ENCODE results near the gene PRELID3B. TPM values are rescaled to one million over a fixed set of nuclear protein-coding genes. Genes with fewer than 3 reads are reported as not detected.

PRELID3B gene
- total RNA-seq, 2 experiments from 2014 or later = 55.8 to 59.1 TPM

DNA sequence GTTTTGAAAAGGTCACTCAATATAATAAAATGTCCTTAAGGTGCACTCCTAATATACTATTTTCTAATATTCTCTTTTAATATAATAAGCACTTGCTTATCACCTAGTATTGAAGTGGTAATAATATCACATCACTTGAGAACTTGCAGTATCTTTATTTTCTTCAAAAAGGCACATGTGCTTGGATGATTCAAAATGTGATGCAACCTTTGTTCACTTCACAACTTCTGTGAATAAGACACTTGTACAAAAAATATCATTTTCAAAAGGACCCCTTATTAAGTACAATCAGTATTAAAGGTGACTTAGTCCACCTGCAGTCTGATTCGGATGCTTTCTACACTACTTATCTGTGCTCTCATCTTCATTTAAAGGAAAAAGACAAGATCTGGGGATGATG lies 3.4 kb downstream of the PRELID3B start:
- Histone ChIP-seq H3K27me3 (ENCODE audit: control insufficient read depth in 1 of 2, insufficient read depth in 2 of 2, low read length in 2 of 2) (no peaks in the 10 kb centered on the region), H3K36me3 (ENCODE audit: insufficient read depth, low read length) (peaks cover 41% of the 10 kb centered on the region), H3K9me3 (ENCODE audit: control insufficient read depth in 1 of 2, insufficient read depth in 1 of 2, low read length in 2 of 2) (no peaks in the 10 kb centered on the region), H3K4me1 (ENCODE audit: insufficient read depth, low read length) (peaks cover 37% of the 10 kb centered on the region), H3K4me3 (ENCODE audit: low read length) (no peak overlapping the region), H3K27ac (ENCODE audit: low read depth in 1 of 2, low read length in 2 of 2) (no peak overlapping the region)
- peaks cover 65% of the 10 kb centered on the region for H3K36me3 Mint-ChIP-seq (ENCODE audit: low read depth)
- CTCF ChIA-PET = no interaction called here
- no peak for ATAC-seq (ENCODE audit: poor library complexity)
- intact Hi-C loops (cut with DNase I, micrococcal nuclease) = no loop called here
- H3K4me3 Mint-ChIP-seq = peak overlapping the region; percentile 69
- no peak for DNase-seq
- TF ChIP-seq, protein P1, sequence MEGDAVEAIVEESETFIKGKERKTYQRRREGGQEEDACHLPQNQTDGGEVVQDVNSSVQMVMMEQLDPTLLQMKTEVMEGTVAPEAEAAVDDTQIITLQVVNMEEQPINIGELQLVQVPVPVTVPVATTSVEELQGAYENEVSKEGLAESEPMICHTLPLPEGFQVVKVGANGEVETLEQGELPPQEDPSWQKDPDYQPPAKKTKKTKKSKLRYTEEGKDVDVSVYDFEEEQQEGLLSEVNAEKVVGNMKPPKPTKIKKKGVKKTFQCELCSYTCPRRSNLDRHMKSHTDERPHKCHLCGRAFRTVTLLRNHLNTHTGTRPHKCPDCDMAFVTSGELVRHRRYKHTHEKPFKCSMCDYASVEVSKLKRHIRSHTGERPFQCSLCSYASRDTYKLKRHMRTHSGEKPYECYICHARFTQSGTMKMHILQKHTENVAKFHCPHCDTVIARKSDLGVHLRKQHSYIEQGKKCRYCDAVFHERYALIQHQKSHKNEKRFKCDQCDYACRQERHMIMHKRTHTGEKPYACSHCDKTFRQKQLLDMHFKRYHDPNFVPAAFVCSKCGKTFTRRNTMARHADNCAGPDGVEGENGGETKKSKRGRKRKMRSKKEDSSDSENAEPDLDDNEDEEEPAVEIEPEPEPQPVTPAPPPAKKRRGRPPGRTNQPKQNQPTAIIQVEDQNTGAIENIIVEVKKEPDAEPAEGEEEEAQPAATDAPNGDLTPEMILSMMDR (IDR thresholded peaks at IDR 0.05) = no peak
- POLR2A ChIA-PET = no interaction called here
- H3K27ac Mint-ChIP-seq = no peak overlapping the region
- no peaks in the 10 kb centered on the region for H3K9me3 Mint-ChIP-seq
- H3K27me3 Mint-ChIP-seq = no peaks in the 10 kb centered on the region
- peaks cover 57% of the 10 kb centered on the region for H3K4me1 Mint-ChIP-seq (ENCODE audit: low read depth)

DNA sequence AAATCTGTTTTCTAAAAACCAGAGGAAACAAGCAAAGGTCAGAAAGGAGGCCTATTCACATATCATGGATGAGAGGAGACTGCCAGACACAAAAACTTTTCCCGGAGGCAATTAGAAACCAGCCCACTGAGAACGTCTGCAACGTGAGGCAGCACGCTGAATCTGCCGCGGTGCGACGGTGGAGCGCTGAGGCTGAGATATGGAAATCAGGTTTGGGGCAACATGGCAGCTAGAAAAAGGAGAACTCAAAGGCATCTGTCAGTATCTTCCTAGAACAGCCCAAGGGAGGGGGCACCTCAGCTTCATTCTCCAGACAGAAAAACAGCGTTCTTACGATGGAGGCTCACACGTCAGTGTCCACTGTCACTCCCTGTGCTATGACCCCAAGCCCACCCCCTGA lies 5.2 kb downstream of the PRELID3B start:
- H3K4me3 ChIP-seq (ENCODE audit: low read length) = no peak overlapping the region
- H3K27ac ChIP-seq (ENCODE audit: low read depth in 1 of 2, low read length in 2 of 2) = no peak overlapping the region
- no peaks in the 10 kb centered on the region for H3K27me3 Mint-ChIP-seq
- H3K9me3 ChIP-seq (ENCODE audit: control insufficient read depth in 1 of 2, insufficient read depth in 1 of 2, low read length in 2 of 2) = no peaks in the 10 kb centered on the region
- H3K27ac Mint-ChIP-seq = peak overlapping the region; percentile 37
- no peaks in the 10 kb centered on the region for H3K9me3 Mint-ChIP-seq
- peaks cover 29% of the 10 kb centered on the region for H3K4me1 ChIP-seq (ENCODE audit: insufficient read depth, low read length)
- DNase-seq = no peak
- TF ChIP-seq, protein P1 (IDR thresholded peaks at IDR 0.05) = no peak
- no peak for ATAC-seq (ENCODE audit: poor library complexity)
- H3K4me1 Mint-ChIP-seq (ENCODE audit: low read depth) = peaks cover 50% of the 10 kb centered on the region
- intact Hi-C loops (cut with DNase I, micrococcal nuclease) = no loop called here
- POLR2A ChIA-PET = interaction anchor here (0.6 kb wide), 1 partner anchor 145 kb away, joined by 3 read pairs; no protein-coding TSS in a partner anchor
- no peaks in the 10 kb centered on the region for H3K27me3 ChIP-seq (ENCODE audit: control insufficient read depth in 1 of 2, insufficient read depth in 2 of 2, low read length in 2 of 2)
- peaks cover 71% of the 10 kb centered on the region for H3K36me3 Mint-ChIP-seq (ENCODE audit: low read depth)
- H3K4me3 Mint-ChIP-seq = no peak overlapping the region
- CTCF ChIA-PET = no interaction called here
- peaks cover 41% of the 10 kb centered on the region for H3K36me3 ChIP-seq (ENCODE audit: insufficient read depth, low read length)

DNA sequence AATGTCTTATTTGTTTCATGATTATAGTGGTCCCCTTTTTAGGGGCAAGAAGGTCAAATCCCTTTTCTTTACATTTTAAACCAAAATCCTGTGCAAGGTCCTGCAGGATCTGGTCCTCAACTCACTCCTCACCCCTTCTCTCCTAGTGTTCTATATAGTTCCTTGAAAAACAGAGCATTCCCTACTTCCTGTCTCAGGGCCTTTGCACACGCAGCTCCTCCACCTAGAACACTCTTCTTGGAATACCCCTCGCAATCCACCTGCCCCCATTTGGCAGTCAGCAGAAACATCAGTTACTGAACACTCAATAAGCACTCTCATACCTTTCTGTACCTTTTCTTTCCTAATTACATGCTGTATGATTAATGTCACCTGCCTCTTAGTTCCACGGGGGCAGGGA lies 7.2 kb downstream of the PRELID3B start:
- Mint-ChIP-seq H3K4me1 (ENCODE audit: low read depth) (peaks cover 57% of the 10 kb centered on the region), H3K36me3 (ENCODE audit: low read depth) (peaks cover 81% of the 10 kb centered on the region), H3K27ac (no peak overlapping the region), H3K4me3 (peak overlapping the region; percentile 22), H3K27me3 (no peaks in the 10 kb centered on the region), H3K9me3 (no peaks in the 10 kb centered on the region)
- peaks cover 21% of the 10 kb centered on the region for H3K4me1 ChIP-seq (ENCODE audit: insufficient read depth, low read length)
- DNase-seq = no peak
- TF ChIP-seq, protein P1 (IDR thresholded peaks at IDR 0.05) = no peak
- ChIA-PET POLR2A (no interaction called here), CTCF (no interaction called here)
- intact Hi-C loops (cut with DNase I, micrococcal nuclease) = no loop called here
- no peaks in the 10 kb centered on the region for H3K9me3 ChIP-seq (ENCODE audit: control insufficient read depth in 1 of 2, insufficient read depth in 1 of 2, low read length in 2 of 2)
- H3K4me3 ChIP-seq (ENCODE audit: low read length) = no peak overlapping the region
- H3K27ac ChIP-seq (ENCODE audit: low read depth in 1 of 2, low read length in 2 of 2) = no peak overlapping the region
- no peak for ATAC-seq (ENCODE audit: poor library complexity)
- H3K27me3 ChIP-seq (ENCODE audit: control insufficient read depth in 1 of 2, insufficient read depth in 2 of 2, low read length in 2 of 2) = no peaks in the 10 kb centered on the region
- H3K36me3 ChIP-seq (ENCODE audit: insufficient read depth, low read length) = peaks cover 41% of the 10 kb centered on the region

All from CD4-positive, alpha-beta T cell (primary cell).